Measurements from ENCODE around the gene BRPF1.

The BRPF1 gene

GRCh38 chr3:9715136-9715535, 16.4 kb upstream of the BRPF1 start:
- H3K4me1 Mint-ChIP-seq (ENCODE audit: low read depth): peaks cover 16% of the 10 kb centered on the region
- no peak overlapping the region for H3K27ac Mint-ChIP-seq
- peaks cover 3% of the 10 kb centered on the region for H3K36me3 Mint-ChIP-seq
- H3K27me3 Mint-ChIP-seq: peaks cover 2% of the 10 kb centered on the region
- no peaks in the 10 kb centered on the region for H3K9me3 Mint-ChIP-seq (ENCODE audit: low read depth)
- H3K4me3 Mint-ChIP-seq: no peak overlapping the region

- no peak overlapping the region for H3K27ac Mint-ChIP-seq
- H3K27me3 Mint-ChIP-seq: peaks cover under 1% of the 10 kb centered on the region
- H3K36me3 Mint-ChIP-seq: peaks cover 3% of the 10 kb centered on the region
These were observed 15.6 kb upstream of the BRPF1 start for GRCh38 chr3:9715764-9716437.

GRCh38 chr3:9716801-9717555, 14.6 kb upstream of the BRPF1 start:
- H3K4me1 Mint-ChIP-seq (ENCODE audit: low read depth): peaks cover 16% of the 10 kb centered on the region
- no peak overlapping the region for H3K4me3 Mint-ChIP-seq
- no peaks in the 10 kb centered on the region for H3K27me3 Mint-ChIP-seq
- no peak overlapping the region for H3K27ac Mint-ChIP-seq
- H3K9me3 Mint-ChIP-seq (ENCODE audit: low read depth): no peaks in the 10 kb centered on the region
- H3K36me3 Mint-ChIP-seq: peaks cover 3% of the 10 kb centered on the region

More at GRCh38 chr3:9715764-9716437, 15.6 kb upstream of the BRPF1 start:
- Mint-ChIP-seq H3K4me3 (no peak overlapping the region), H3K4me1 (ENCODE audit: low read depth) (peaks cover 16% of the 10 kb centered on the region), H3K9me3 (ENCODE audit: low read depth) (no peaks in the 10 kb centered on the region)

DNA sequence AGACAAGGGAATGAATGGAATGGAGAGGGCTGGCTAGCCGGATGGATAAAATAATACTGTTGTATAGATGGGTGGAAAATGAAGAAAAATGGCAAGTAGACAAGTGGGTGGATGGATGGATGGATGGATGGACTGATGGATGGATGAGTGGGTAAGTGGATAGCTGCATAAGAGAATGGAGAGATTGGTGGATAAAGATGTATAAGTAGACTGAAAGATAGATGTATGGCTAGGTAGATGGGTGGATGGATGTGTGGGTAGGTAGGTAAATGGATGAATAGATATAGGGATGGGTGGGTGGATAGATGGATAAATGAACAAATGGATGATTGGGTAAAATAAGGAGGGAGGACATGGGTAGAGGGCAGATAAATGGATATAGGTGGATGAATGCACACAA, 14.0 kb upstream of the BRPF1 start:
- no peaks in the 10 kb centered on the region for H3K27me3 Mint-ChIP-seq
- peaks cover 3% of the 10 kb centered on the region for H3K36me3 Mint-ChIP-seq

DNA sequence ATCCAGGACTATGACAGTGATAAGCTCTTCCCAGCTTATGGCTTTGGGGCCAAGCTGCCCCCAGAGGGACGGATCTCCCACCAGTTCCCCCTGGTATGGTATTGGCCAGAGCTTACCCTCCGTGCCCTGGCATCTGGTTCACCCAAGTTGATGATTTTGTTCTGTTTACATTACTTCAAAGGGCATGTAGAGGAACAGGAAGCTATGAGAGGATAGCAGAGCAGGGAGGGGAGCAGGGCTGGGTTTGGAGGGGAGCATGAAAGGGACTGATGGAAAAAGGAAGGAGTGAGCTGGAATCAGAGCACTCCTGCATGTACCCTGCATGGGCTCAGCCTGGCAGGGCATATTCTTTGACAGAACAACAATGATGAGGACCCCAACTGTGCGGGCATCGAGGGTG, 13.4 kb upstream of the BRPF1 start:
- no peak overlapping the region for H3K4me3 Mint-ChIP-seq
- H3K4me1 Mint-ChIP-seq (ENCODE audit: low read depth): peaks cover 16% of the 10 kb centered on the region
- H3K36me3 Mint-ChIP-seq: peaks cover 3% of the 10 kb centered on the region
- no peaks in the 10 kb centered on the region for H3K9me3 Mint-ChIP-seq (ENCODE audit: low read depth)
- H3K27ac Mint-ChIP-seq: no peak overlapping the region
- no peaks in the 10 kb centered on the region for H3K27me3 Mint-ChIP-seq

More for the DNA sequence above, 14.0 kb upstream of the BRPF1 start:
- Mint-ChIP-seq H3K4me1 (ENCODE audit: low read depth) (peaks cover 16% of the 10 kb centered on the region), H3K27ac (no peak overlapping the region), H3K4me3 (no peak overlapping the region), H3K9me3 (ENCODE audit: low read depth) (no peaks in the 10 kb centered on the region)

GRCh38 chr3:9721015-9721699, 10.4 kb upstream of the BRPF1 start:
- Mint-ChIP-seq H3K4me1 (ENCODE audit: low read depth) (peaks cover 13% of the 10 kb centered on the region), H3K27ac (no peak overlapping the region), H3K36me3 (peaks cover 3% of the 10 kb centered on the region), H3K9me3 (ENCODE audit: low read depth) (no peaks in the 10 kb centered on the region), H3K27me3 (no peaks in the 10 kb centered on the region), H3K4me3 (no peak overlapping the region)

GRCh38 chr3:9721700-9722060, 9.9 kb upstream of the BRPF1 start:
- no peaks in the 10 kb centered on the region for H3K27me3 Mint-ChIP-seq
- no peak overlapping the region for H3K27ac Mint-ChIP-seq
- H3K4me1 Mint-ChIP-seq (ENCODE audit: low read depth): peaks cover 14% of the 10 kb centered on the region
- no peak overlapping the region for H3K4me3 Mint-ChIP-seq
- H3K36me3 Mint-ChIP-seq: peaks cover 3% of the 10 kb centered on the region
- no peaks in the 10 kb centered on the region for H3K9me3 Mint-ChIP-seq (ENCODE audit: low read depth)

DNA sequence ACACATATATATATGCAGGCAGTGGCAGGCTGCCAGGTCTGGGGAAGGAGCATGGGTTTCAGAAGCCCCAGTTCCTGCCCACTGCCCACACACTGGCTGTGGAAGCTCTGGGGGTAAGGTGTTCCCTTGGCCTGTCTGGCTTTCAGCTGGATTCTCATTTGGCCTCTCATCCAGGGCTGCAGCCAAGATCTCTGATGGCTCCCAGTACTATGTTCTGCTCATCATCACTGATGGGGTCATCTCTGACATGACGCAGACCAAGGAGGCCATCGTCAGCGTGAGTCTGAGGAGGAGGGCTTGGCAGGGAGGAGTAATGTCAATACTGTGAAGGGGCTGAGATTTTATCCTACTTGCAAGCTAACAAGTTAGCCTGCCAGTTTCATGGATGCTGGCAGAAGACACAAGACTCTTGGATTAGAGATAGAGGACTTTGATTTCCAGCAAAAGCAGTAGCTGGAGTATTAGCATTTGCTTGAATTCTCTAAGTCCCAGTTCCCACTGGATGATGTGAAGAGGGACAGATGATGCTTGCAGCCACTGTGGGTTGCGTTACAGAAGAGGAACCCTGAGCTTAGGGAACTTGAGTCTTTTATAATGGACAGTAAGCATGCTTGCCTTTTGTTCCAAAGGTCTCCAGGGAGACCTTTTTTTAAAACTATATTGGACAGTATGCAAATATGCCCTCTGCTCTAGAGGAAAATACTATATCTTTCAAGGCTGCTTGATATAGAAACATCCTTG, 5.6 kb upstream of the BRPF1 start:
- no peaks in the 10 kb centered on the region for H3K9me3 Mint-ChIP-seq (ENCODE audit: low read depth)
- no peak overlapping the region for H3K4me3 Mint-ChIP-seq
- H3K27ac Mint-ChIP-seq: no peak overlapping the region
- H3K36me3 Mint-ChIP-seq: no peaks in the 10 kb centered on the region
- no peaks in the 10 kb centered on the region for H3K27me3 Mint-ChIP-seq
- H3K4me1 Mint-ChIP-seq (ENCODE audit: low read depth): peaks cover 27% of the 10 kb centered on the region

- Mint-ChIP-seq H3K9me3 (ENCODE audit: low read depth) (no peaks in the 10 kb centered on the region), H3K27ac (peak overlapping the region; percentile 83), H3K4me1 (ENCODE audit: low read depth) (peaks cover 27% of the 10 kb centered on the region), H3K27me3 (no peaks in the 10 kb centered on the region), H3K4me3 (peak overlapping the region; percentile 77), H3K36me3 (no peaks in the 10 kb centered on the region)
These were observed 4.4 kb upstream of the BRPF1 start for GRCh38 chr3:9727041-9727595.

GRCh38 chr3:9727743-9728142, 3.8 kb upstream of the BRPF1 start:
- Mint-ChIP-seq H3K9me3 (ENCODE audit: low read depth) (no peaks in the 10 kb centered on the region), H3K27ac (peak overlapping the region; percentile 83), H3K4me1 (ENCODE audit: low read depth) (peaks cover 32% of the 10 kb centered on the region), H3K36me3 (no peaks in the 10 kb centered on the region), H3K4me3 (peak overlapping the region; percentile 77), H3K27me3 (no peaks in the 10 kb centered on the region)

- peak overlapping the region; percentile 20 for H3K4me3 Mint-ChIP-seq
- H3K27me3 Mint-ChIP-seq: no peaks in the 10 kb centered on the region
- H3K9me3 Mint-ChIP-seq (ENCODE audit: low read depth): no peaks in the 10 kb centered on the region
- H3K36me3 Mint-ChIP-seq: no peaks in the 10 kb centered on the region
- peaks cover 48% of the 10 kb centered on the region for H3K4me1 Mint-ChIP-seq (ENCODE audit: low read depth)
- no peak overlapping the region for H3K27ac Mint-ChIP-seq
These were observed 2.1 kb upstream of the BRPF1 start for GRCh38 chr3:9729419-9729818.

DNA sequence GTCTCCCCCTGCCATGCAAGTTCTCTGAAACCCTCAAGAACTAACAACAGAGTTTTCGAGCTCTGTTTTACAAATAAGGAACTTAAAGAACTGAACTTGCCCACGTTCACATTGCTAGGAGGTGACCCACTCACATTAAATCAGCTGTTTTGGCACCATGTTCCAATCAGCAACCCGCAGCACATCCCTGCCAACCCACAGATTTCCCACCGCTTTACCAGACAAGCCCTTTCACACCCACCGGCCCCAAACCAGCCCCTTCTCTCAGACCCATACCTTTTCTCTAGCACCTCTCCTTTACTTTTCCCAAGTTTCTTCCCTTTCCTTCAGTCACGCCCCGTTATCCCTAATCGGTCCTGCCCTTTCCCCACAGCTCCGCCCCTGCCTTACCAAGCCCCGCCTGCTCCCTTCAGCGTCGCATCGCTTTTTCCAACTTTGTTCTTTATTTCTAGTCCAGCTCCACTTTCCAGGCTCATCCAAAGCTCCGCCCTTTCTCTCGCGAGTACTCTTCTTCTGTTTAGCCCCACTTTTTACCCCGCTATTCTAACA, 804 bp upstream of the BRPF1 start:
- Mint-ChIP-seq H3K4me1 (ENCODE audit: low read depth) (peaks cover 61% of the 10 kb centered on the region), H3K27me3 (no peaks in the 10 kb centered on the region), H3K36me3 (no peaks in the 10 kb centered on the region), H3K27ac (peak overlapping the region; percentile 94), H3K9me3 (ENCODE audit: low read depth) (no peaks in the 10 kb centered on the region), H3K4me3 (peak overlapping the region; percentile 95)

DNA sequence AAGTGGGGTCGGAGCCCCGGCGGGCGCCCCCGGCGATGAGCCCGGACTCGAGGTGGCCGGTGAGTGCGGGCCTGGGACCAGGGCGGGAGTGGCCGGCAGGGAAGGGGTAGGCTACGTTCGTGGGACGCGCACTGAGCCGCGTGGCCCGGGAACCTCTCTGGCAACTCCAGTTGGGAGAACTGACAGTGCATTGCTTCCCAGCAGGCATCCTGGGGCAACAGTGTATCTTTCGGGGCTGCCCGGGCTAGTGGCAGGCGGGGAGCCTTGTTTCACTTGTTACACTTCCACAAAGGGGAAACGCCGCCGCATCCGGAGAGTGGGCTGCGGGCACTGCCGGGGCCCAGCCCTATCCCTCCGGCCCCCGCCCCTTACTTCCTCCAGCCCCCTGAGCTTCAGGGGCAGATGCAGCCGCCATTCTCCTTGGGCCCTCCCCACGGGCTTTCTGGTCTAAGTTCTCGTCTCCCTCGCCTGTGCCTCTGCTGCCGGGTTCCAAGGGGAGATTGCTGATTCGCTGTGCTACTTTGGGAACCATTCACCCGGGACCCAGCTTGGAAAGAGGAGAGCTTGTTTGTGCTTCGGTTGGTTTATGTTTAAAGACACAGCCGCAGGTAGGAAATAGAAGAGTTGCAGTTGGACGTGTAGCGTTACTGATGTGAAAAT, 675 bp downstream of the BRPF1 start:
- no peaks in the 10 kb centered on the region for H3K27me3 Mint-ChIP-seq
- H3K27ac Mint-ChIP-seq: peak overlapping the region; percentile 92
- H3K36me3 Mint-ChIP-seq: peaks cover 6% of the 10 kb centered on the region
- H3K9me3 Mint-ChIP-seq (ENCODE audit: low read depth): no peaks in the 10 kb centered on the region
- peak overlapping the region; percentile 95 for H3K4me3 Mint-ChIP-seq
- H3K4me1 Mint-ChIP-seq (ENCODE audit: low read depth): peaks cover 65% of the 10 kb centered on the region

DNA sequence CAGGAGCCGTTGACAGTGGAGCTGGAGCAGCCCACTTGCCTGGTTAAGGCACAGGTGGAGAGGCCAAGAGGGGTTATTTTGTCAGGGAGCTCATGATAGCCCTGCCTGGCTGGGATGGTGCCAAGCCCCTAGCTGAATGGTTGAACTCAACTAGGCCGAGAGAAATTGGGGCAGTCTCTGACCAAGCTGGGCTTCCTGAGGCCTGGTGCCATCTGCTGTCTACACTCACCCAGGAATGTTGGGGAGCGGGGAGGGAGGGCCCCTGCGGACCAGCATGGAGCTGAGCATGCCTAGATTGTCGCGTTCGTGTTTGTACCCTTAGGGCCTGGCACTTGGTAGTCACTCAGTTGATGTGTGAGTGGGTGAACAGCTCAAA, 1.2 kb downstream of the BRPF1 start:
- H3K4me1 Mint-ChIP-seq (ENCODE audit: low read depth): peaks cover 62% of the 10 kb centered on the region
- peak overlapping the region; percentile 95 for H3K4me3 Mint-ChIP-seq
- no peaks in the 10 kb centered on the region for H3K27me3 Mint-ChIP-seq
- peak overlapping the region; percentile 92 for H3K27ac Mint-ChIP-seq
- H3K9me3 Mint-ChIP-seq (ENCODE audit: low read depth): no peaks in the 10 kb centered on the region
- H3K36me3 Mint-ChIP-seq: peaks cover 6% of the 10 kb centered on the region
